Heart left ventricle (tissue), 16 donors: ENCODE results near the gene ALK. TPM values are rescaled to one million over a fixed set of nuclear protein-coding genes. Genes with fewer than 3 reads are reported as not detected.

Experiments
- ATAC-seq, 4 donors: fragments of 200-7000 bp; cut with Tn5 transposase; one replicate each; pipeline ENCODE4 v1.9.1; 2020 to 2022; ENCODE audit warnings: moderate library complexity in 4 of 4, mild to moderate bottlenecking in 3 of 4, moderate number of reproducible peaks in 1 of 4
- DNase-seq, 5 donors: peaks; one replicate each; pipeline ENCODE4 v3.0.0-alpha.2; 2020
- H3K27ac ChIP-seq, 12 donors: fragments of 200-600 bp; sonication (generic) in 4 of 12; one replicate each; pipeline versions ENCODE4 v1.5.0 to v1.8.0; 2016 to 2022; ENCODE audit warnings: mild to moderate bottlenecking in 2 of 12
- H3K27me3 ChIP-seq, 9 donors: fragments of 200-600 bp; sonication (generic) in 2 of 9; one replicate each; pipeline versions ENCODE4 v1.5.1 to v1.8.0; 2016 to 2022; ENCODE audit warnings: mild to moderate bottlenecking in 3 of 9
- H3K36me3 ChIP-seq, 9 donors: fragments of 200-600 bp; sonication (generic) in 2 of 9; one replicate each; pipeline versions ENCODE4 v1.5.0 to v1.8.0; 2018 to 2022; ENCODE audit warnings: mild to moderate bottlenecking in 2 of 9
- H3K4me1 ChIP-seq, 12 donors: fragments of 200-600 bp; sonication (generic) in 4 of 12; one replicate each; pipeline versions ENCODE4 v1.5.0 to v1.8.0; 2016 to 2022; ENCODE audit warnings: mild to moderate bottlenecking in 3 of 12
- H3K4me3 ChIP-seq, 12 donors: fragments of 200-600 bp; sonication (generic) in 4 of 12; one replicate each; pipeline versions ENCODE4 v1.5.0 to v1.8.0; 2017 to 2022; ENCODE audit warnings: mild to moderate bottlenecking in 9 of 12, moderate library complexity in 4 of 12
- H3K9me3 ChIP-seq, 12 donors: fragments of 200-600 bp; sonication (generic) in 4 of 12; one replicate each; pipeline versions ENCODE4 v1.5.0 to v1.8.0; 2016 to 2022; ENCODE audit warnings: mild to moderate bottlenecking in 1 of 12
- POLR2A ChIP-seq, 2 donors: fragments of 450-650 bp; IDR thresholded peaks; one replicate each; pipeline ENCODE4 v1.6.1; 2017; ENCODE audit warnings: antibody characterized with exemption in 2 of 2, mild to moderate bottlenecking in 2 of 2, moderate library complexity in 2 of 2
- WGBS, 4 donors: extraction: QIAGEN DNeasy Blood & Tissue Kit in 2 of 4; methylation state at CpG; one replicate each; pipeline versions ENCODE4 v1.1.5 to v1.1.7; 2013 to 2018; 5-methylcytosine and 5-hydroxymethylcytosine counted together
- intact Hi-C, 10 donors: fragments of 100-400 bp; cut with DNase I; formaldehyde crosslinking; loops; one replicate each; pipeline versions ENCODE4 v1.11.1 to v1.14.2; 2022
- polyA plus RNA-seq, 2 donors: library from polyadenylated mRNA; stranded (reverse); fragments of 200-250 nt; gene quantifications; one replicate each; pipeline ENCODE4 v1.2.3, GENCODE V29; 2013
- total RNA-seq, 9 donors: library from RNA; depleted of rRNA in 2 of 9; stranded (reverse); fragments of >200 nt in 2 of 9; fragmentation: NEBNext Ultra II Directional in 3 of 9; extraction: Animal tissue kit (Norgen Biotek cat#: 25700) in 3 of 9; gene quantifications; one replicate each; pipeline versions ENCODE4 v1.1.0 to v1.2.4, GENCODE V29; 2016 to 2023
- TF ChIP-seq, protein P1 (sequence below), 12 donors: fragments of 200-600 bp; sonication (generic) in 4 of 12; IDR thresholded peaks; one replicate each; pipeline versions ENCODE4 v1.5.0 to v1.8.0; 2018 to 2022; ENCODE audit warnings: antibody characterized with exemption in 12 of 12, mild to moderate bottlenecking in 5 of 12
- donor health status: ischemic (EF 13 %, LVEDD 7.1; RV severe dilation, severe dysfunction).
- donor health status: healthy with polysubstance abuse.
- donor health status: DM: no; HTN: yes; CAD: no.
- donor health status: DM: no; HTN: no; CAD: no.
- donor health status: ischemic (EF 25% LVEDD 6.9; RV normal size, moderate dysfunction).
- donor health status: ischemic (EF 25% LVEDD 5.7; RV mildly dilated, moderate dysfunction).
- donor health status: healthy.
- donor health status: DM: yes; HTN: yes; CAD: no.
- donor health status: ischemic (EF 35%, LVEDD 5.7; RV mildly dilated, moderate dysfunction).
- donor health status: nonischemic (EF 11% LVEDD 7.7; RV severe dilation, severe dysfunction).
- donor health status: DM: yes; HTN: yes; CAD: no.
- donor health status: PGD.
- donor health status: ischemic (EF 29% LVEDD 5.4; RV normal size, mild dysfunction).
- donor health status: nonischemic (EF 23%, LVEDD 6.1; RV moderate dilation, normal function).

Gene ALK
- total and polyA plus RNA-seq, 11 donors: 0.05 to 0.50 (median 0.13) TPM; not detected in 5

GRCh38 chr2:29433128-29433527 lies 488.3 kb downstream of the ALK start:
- no peaks in the 10 kb centered on the region for H3K9me3 ChIP-seq
- ATAC-seq: no peak

DNA sequence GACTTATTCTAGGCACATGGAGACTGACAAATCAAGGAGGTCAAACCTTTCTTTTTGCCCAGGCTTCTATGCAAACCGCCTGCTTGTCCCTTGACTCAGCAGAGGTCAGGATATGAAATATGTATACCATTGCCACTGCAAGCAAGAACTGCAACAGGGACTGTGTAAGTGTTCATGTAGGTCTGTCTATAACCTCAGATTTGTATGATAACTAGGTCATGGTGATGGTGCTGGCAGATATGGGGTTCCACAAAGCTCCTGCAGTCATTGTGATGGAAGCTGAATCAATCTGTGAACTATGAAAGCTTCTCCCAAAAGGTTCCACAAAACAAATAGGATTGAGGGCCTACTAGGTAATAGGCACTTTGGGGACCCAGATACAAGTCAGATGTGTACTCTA lies 489.9 kb downstream of the ALK start:
- ATAC-seq: no peak
- no peaks in the 10 kb centered on the region for H3K4me1 ChIP-seq
- 74 to 94% (median 89%) methylated on average over 1 of the region's 1 CpG for WGBS, 4 donors
- H3K27me3 ChIP-seq: peaks cover 0 to 3% (median 0%) of the 10 kb centered on the region in 9 donors
- H3K9me3 ChIP-seq: no peaks in the 10 kb centered on the region
- DNase-seq: no peak
- H3K4me3 ChIP-seq: no peak overlapping the region
- no peak overlapping the region for H3K27ac ChIP-seq
- intact Hi-C loops: loop anchor here in 1 of 10 donors (5.0 kb wide), 1 partner anchor 196 kb away; no protein-coding TSS in a partner anchor
- no peaks in the 10 kb centered on the region for H3K36me3 ChIP-seq
- TF ChIP-seq POLR2A (IDR thresholded peaks at IDR 0.05): no peak
- TF ChIP-seq, protein P1, sequence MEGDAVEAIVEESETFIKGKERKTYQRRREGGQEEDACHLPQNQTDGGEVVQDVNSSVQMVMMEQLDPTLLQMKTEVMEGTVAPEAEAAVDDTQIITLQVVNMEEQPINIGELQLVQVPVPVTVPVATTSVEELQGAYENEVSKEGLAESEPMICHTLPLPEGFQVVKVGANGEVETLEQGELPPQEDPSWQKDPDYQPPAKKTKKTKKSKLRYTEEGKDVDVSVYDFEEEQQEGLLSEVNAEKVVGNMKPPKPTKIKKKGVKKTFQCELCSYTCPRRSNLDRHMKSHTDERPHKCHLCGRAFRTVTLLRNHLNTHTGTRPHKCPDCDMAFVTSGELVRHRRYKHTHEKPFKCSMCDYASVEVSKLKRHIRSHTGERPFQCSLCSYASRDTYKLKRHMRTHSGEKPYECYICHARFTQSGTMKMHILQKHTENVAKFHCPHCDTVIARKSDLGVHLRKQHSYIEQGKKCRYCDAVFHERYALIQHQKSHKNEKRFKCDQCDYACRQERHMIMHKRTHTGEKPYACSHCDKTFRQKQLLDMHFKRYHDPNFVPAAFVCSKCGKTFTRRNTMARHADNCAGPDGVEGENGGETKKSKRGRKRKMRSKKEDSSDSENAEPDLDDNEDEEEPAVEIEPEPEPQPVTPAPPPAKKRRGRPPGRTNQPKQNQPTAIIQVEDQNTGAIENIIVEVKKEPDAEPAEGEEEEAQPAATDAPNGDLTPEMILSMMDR (IDR thresholded peaks at IDR 0.05): no peak

More at GRCh38 chr2:29433128-29433527, 488.3 kb downstream of the ALK start:
- H3K27ac ChIP-seq: no peak overlapping the region
- DNase-seq: no peak
- H3K27me3 ChIP-seq: peaks cover 0 to 3% (median 0%) of the 10 kb centered on the region in 9 donors
- H3K36me3 ChIP-seq: no peaks in the 10 kb centered on the region
- 57 to 79% (median 74%) methylated on average over 2 of the region's 2 CpGs for WGBS, 4 donors
- H3K4me3 ChIP-seq: no peak overlapping the region
- TF ChIP-seq POLR2A (IDR thresholded peaks at IDR 0.05): no peak
- TF ChIP-seq, protein P1 (IDR thresholded peaks at IDR 0.05): no peak
- H3K4me1 ChIP-seq: no peaks in the 10 kb centered on the region
- intact Hi-C loops: loop anchor here in 1 of 10 donors (5.0 kb wide), 1 partner anchor 194 kb away; no protein-coding TSS in a partner anchor

DNA sequence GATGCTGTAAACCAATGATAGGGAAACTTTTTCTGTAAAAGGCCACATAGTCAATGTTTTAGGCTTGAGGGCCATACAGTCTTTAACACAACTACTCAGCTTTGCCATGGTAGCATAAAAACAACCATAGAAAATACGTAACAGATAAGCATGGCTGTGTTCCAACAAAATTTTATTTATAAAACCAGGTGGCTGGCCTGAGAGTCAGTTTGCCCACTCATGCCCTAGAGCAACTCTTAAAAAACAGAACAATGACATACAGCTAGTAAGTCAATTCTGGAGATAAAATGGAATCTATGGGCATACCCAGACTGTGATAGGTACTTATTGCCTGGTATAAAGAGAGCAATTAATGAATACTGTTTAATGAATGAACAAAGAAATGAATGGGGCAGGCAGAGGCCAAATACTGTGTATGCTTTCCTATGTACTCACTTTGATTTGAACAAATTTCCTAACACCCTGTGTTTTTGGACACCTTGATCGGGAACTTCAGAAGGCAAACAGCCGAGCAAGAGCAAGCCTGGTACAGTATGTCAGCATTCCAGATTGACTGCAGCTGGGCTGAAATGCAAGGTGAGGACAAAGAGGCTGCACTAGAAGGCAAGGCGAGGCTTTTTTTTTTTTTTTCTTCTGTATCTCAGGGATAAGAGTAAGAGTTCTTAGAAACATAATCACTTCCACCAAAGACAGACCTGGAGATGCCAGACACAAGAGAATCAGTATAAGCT lies 490.8 kb downstream of the ALK start:
- intact Hi-C loops: loop anchor here in 1 of 10 donors (5.0 kb wide), 1 partner anchor 197 kb away; no protein-coding TSS in a partner anchor
- H3K36me3 ChIP-seq: no peaks in the 10 kb centered on the region
- peak; percentile 24 to 67 (median 40) for ATAC-seq
- DNase-seq: no peak
- H3K27ac ChIP-seq: no peak overlapping the region
- peaks cover 0 to 3% (median 0%) of the 10 kb centered on the region in 12 donors for H3K9me3 ChIP-seq
- peaks cover 0 to 3% (median 0%) of the 10 kb centered on the region in 9 donors for H3K27me3 ChIP-seq
- 38 to 45% (median 43%) methylated on average over 4 of the region's 4 CpGs for WGBS, 4 donors
- H3K4me1 ChIP-seq: no peaks in the 10 kb centered on the region
- no peak overlapping the region for H3K4me3 ChIP-seq
- no peak for TF ChIP-seq POLR2A (IDR thresholded peaks at IDR 0.05)
- TF ChIP-seq, protein P1 (IDR thresholded peaks at IDR 0.05): no peak

GRCh38 chr2:29426354-29426753 lies 495.0 kb downstream of the ALK start:
- intact Hi-C loops: no loop called here
- Histone ChIP-seq H3K4me3 (no peak overlapping the region), H3K27ac (no peak overlapping the region), H3K36me3 (no peaks in the 10 kb centered on the region), H3K4me1 (peaks cover 0 to 5% (median 0%) of the 10 kb centered on the region in 12 donors), H3K9me3 (peaks cover 0 to 5% (median 0%) of the 10 kb centered on the region in 12 donors), H3K27me3 (peaks cover 0 to 6% (median 0%) of the 10 kb centered on the region in 9 donors)
- TF ChIP-seq POLR2A (IDR thresholded peaks at IDR 0.05): no peak
- TF ChIP-seq, protein P1 (IDR thresholded peaks at IDR 0.05): no peak
- no peak for DNase-seq
- ATAC-seq: no peak
